22Rv1 (cell line): Measurements from ENCODE around the gene GAGE10.

Experiments
- H3K27ac ChIP-seq: fragments of 450-650 bp; 2 replicates; pipeline ENCODE4 v1.5.1; 2017
- CTCF ChIP-seq: fragments of 450-650 bp; IDR thresholded peaks from 2 replicates; pipeline ENCODE4 v1.5.1; 2017; ENCODE audit warnings: mild to moderate bottlenecking
- ZFX ChIP-seq: fragments of 450-650 bp; IDR thresholded peaks from 2 replicates; pipeline ENCODE4 v1.6.1; 2017; ENCODE audit warnings: antibody characterized with exemption, borderline replicate concordance

GAGE10 gene

GRCh38 chrX:49276671-49277534 lies 26.5 kb upstream of the GAGE10 start:
- H3K27ac ChIP-seq: no peak overlapping the region
- TF ChIP-seq ZFX (no peak), CTCF (no peak)

- no peak for TF ChIP-seq ZFX
- no peak for TF ChIP-seq CTCF
Measured at GRCh38 chrX:49277535-49277830, 26.0 kb upstream of the GAGE10 start.

GRCh38 chrX:49278081-49278480 lies 25.4 kb upstream of the GAGE10 start:
- H3K27ac ChIP-seq: no peak overlapping the region
- no peak for TF ChIP-seq CTCF
- no peak for TF ChIP-seq ZFX

More at GRCh38 chrX:49277535-49277830, 26.0 kb upstream of the GAGE10 start:
- no peak overlapping the region for H3K27ac ChIP-seq

DNA sequence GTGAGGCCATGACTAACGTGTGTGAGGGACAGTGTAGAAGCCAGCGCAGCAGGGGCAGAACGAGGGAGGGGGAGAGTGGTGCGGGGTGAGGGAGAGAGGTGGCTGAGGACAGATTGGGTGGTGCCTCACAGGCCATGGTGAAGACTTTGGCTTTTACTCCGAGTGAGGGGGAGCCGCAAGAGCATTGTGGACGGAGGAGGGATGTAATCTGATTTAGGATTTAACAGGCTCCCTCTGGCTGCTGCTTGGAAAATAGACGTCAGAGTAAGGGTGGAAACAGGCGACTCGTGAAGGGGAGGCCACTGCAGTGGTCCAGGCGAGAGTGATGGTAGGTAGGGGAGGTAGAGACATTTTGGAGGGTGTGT lies 20.8 kb upstream of the GAGE10 start:
- TF ChIP-seq CTCF: no peak
- TF ChIP-seq ZFX: no peak
- H3K27ac ChIP-seq: no peak overlapping the region

DNA sequence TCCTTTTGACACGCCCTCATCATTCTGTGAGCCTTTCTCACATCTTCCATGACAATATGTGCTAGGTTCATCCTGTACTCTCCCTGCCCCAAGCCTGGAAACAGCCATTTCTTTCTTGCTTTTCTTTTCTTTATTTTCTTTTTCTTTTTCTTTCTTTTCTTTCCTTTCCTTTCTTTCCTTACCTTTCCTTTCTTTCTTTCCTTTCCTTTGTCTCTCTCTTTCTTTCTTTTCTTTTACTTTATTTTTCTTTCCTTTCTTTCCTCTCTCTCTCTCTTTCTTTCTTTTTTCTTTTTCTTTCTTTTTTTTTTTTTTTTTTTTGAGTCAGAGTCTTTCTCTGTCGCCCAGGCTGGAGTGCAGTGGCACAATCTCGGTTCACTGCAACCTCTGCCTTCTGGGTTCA lies 19.2 kb upstream of the GAGE10 start:
- no peak overlapping the region for H3K27ac ChIP-seq
- no peak for TF ChIP-seq ZFX
- no peak for TF ChIP-seq CTCF

DNA sequence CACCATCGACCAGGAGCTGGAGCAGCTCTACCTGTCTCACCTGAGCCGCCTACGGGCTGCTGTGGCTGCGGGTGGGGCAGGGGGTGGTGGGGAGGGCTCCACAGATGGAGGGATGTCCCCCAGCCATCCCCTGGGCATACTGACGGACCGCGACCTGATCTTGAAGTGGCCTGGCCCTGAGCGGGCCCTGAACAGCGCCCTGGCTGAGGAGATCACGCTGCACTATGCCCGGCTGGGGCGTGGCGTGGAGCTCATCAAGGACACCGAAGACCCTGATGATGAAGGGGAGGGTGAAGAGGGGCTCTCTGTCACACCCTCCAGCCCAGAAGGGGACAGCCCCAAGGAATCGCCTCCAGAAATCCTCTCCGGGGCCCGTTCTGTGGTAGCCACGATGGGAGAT lies 17.3 kb upstream of the GAGE10 start:
- H3K27ac ChIP-seq: no peak overlapping the region
- no peak for TF ChIP-seq ZFX
- TF ChIP-seq CTCF: no peak

DNA sequence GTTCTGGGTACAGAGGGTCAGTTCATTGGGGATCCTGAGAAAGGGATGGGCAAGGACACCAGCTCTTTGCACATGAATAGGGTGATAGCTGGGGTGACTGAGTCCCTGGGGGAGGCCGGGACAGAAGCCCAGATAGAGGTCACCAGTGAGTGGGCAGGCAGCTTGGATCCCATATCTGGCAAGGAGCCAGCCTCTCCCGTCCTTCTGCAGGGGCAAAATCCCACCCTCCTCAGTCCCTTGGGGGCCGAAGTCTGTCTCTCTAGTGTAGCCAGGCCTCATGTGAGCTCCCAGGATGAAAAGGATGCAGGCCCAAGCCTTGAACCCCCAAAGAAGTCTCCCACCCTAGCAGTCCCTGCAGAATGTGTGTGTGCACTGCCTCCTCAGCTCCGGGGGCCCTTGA lies 16.9 kb upstream of the GAGE10 start:
- no peak for TF ChIP-seq ZFX
- TF ChIP-seq CTCF: no peak

More for the DNA sequence above, 16.9 kb upstream of the GAGE10 start:
- no peak overlapping the region for H3K27ac ChIP-seq
